ENCODE results near the gene ADARB2.

Gene ADARB2

DNA sequence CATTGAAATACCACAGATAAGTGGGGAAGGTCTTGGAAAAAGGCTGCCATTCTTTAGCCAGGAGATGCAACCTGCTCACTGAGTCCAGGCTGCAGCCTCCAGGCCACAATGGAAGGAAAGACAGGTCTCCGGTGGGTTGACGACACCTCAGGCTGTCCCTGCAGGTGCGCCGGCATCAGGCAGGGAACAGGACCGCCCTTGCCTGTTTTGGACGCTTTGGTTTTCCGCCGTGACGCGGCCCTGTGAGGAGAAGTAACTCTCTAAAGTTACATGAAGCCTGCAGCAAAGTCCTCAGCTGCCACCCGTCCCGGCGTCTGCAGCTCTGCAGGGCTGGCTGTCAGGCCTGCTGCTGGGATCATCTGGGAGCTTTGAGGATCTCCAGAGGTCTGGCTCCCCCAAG lies 534.1 kb downstream of the ADARB2 start:
- DNase-seq (ENCODE audit: low read depth), result no peak

DNA sequence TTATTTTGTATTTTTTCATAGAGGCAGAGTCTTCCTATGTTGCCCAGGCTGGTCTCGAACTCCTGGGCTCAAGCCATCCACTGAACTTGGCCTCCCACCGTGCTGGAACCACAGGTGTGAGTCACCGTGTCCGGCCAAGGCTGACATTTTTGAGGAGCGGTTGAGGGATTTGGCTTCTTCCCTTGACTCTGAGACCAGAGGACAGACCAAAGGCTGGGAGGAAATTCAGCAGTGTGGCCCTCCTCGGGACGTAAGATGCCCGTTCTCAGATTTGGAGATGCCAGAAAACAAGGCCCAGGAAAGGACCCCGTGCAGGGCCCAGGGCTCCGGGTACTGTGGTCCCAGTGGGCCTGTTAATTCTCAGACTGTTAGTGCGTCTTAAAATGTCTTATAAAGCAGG lies 535.0 kb downstream of the ADARB2 start:
- DNase-seq (ENCODE audit: low read depth), result no peak

DNA sequence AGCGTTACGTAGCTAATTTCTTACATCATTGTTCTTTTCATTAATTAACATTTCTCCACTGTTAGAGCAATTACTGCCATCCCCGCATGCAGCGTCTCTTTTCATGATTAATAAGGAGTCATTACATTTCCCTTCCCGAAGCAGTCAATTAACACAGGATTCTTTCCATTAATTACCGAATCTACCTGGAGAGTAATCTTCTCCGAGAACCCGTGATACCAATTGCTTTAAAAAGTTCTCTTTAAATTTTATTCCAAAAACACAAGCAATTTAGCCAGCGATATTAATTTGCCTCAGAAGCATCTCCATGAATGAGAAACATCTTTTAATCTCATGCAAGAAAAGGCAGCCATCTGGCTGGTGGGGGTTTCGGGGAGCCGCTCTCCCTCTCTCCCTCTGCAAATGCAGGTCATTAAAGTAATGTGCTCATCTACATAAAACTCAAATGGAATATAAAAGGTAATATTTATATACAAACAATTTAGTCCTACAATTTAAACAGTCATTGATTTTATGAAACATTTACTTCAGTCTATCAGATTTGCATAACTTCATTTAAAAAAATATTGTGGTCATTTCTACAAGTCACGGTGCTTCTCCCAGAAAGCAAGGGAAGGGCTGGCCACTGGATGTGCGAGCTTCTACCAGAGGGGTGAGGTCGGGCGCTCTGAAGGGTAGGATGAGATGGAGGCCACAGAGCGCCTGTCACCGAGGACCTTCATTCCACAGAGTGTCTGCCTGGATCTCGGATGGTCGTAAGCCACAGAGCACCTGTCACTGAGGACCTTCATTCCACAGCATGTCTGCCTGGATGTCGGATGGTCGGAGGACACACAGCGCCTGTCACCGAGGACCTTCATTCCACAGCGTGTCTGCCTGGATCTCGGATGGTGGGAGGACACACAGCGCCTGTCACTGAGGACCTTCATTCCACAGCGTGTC lies 536.2 kb downstream of the ADARB2 start:
- DNase-seq (ENCODE audit: low read depth), result no peak

DNA sequence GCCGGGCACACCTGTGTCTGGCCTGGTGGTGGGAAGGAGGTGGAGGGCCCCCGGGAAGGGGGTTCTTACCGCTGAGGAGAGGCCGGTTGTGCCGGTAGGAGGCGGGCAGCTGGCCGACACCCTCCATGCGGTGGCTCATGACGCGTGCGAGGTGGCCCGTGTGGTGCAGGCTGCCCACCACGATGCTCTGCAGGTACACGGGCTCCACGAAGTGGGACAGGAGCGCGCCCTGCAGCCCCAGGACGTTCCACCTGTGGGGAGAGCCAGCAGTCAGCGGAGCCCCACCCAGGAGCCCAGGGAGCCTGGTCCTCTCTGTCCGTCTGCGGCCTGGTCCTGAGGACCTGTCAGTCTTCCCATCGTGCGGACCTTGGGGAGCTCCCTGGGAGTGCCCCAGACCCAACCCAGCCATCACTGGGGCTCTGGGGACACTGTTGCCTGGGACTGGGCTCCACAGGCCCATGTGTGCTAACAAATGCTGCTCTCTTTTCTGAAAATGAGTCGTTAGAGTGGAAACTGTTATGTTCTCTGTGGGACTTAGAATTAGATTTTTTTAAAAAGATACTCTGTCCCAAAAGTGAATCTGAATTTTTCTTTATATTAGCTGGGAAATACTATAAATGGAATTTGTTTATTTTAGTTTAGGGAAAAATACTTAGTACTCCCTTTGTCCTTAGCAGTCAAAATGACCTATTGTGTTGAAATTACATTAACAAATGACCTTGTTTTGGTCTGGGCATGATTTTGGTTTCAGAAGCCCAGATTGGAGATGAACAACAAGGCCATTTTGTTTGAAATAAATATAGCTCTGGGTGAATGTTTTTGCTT lies 537.2 kb downstream of the ADARB2 start:
- DNase-seq (ENCODE audit: low read depth), result no peak

DNA sequence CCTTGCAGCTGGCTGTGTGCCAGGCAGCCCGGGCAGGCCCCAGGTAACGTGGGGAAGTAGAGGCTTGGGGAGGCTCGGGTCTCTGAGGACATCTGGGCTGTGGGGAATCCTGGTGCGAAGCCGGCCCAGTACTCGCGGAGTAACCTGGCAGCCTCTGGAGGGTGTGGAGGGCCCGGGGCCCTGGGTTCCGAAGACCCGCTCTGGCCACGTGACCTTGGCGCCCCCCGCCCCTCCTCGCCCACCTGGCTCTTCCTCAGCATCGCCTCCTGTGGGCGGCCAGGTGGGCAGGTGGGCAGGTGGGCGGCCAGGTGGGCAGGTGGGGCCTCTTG lies 538.0 kb downstream of the ADARB2 start:
- DNase-seq (ENCODE audit: low read depth), result no peak

- DNase-seq (ENCODE audit: low read depth), result no peak
Observed at GRCh38 chr10:1198453-1199344, 538.6 kb downstream of the ADARB2 start.

- DNase-seq (ENCODE audit: low read depth), result no peak
Observed at GRCh38 chr10:1197384-1197783, 539.9 kb downstream of the ADARB2 start.

DNA sequence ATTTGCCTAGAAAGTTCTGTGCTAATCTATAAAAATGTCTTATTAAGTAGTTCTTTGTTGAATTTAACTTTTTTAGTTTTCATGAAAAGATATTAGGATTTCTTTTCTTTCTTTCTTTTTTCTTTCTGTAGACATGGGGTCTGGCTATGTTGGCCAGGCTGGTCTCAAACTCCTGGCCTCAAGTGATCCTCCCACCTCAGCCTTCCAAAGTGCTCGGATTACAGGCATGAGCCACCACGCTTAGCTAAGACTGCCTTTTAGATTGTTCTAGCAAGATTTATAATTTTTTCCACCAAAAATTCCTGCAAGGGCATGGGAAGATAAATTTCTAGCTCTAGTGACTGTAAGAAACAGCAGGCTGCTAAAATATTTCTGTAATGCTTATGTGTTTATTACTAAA lies 540.7 kb downstream of the ADARB2 start:
- no peak for DNase-seq (ENCODE audit: low read depth)

DNA sequence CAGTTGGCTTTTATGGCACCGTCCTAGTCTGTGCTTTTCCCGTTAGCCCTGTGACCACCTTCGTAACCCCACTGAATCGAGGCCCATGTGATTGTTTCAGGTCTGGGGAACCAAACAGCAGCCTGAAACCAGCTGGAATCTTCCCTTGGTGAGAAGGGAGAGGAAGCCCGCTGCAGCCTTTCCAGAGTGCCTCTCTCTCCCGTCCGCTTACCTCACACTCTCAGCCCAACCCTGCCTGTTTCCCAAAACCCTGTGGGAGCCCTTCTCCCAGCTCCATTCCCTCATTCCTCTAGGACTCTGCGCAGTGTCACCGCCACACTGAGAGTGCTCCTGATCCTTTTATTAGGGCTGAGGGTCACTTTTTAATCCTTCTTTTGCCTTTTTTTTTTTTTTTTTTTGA lies 541.5 kb downstream of the ADARB2 start:
- DNase-seq (ENCODE audit: low read depth), result no peak

DNA sequence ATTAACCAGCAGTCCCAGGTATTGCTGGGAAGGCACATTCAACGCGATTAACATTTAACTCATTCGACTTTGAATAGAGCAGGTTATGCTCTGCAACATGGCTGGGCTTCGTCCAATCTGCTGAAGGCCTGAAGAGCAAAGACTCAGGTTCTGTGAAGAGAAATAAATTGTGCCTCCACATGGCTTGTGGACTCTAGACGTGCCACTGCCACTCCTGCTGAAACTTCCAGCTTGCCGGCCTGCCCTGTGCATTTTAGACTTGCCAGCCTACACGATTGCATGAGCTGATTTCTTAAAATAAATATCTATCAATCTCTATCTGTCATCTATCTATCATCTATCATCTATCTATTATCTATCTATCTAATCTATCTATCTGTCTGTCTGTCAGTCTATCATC lies 543.2 kb downstream of the ADARB2 start:
- DNase-seq (ENCODE audit: low read depth), result no peak

DNA sequence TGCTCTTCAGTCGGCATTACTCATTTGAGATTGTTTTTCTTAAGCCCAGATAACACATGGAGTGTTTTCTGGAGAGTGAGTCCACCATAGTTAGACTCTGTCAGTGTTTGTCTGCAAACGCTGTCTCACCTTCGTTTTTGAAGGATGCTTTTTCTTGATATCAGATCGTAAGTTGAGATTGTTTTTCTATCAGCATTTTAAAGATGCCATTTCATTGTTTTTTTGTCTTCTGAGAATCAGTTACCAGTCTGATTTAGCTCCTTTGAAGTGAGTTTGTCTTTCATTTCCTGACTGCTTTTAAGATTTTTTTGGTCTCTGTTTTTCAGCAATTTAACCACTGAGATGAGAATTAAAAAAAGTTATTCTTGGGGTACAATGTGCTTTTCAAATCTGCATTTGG lies 543.8 kb downstream of the ADARB2 start:
- DNase-seq (ENCODE audit: low read depth), result no peak

GRCh38 chr10:1191752-1192151 lies 545.6 kb downstream of the ADARB2 start:
- no peak for DNase-seq (ENCODE audit: low read depth)

DNA sequence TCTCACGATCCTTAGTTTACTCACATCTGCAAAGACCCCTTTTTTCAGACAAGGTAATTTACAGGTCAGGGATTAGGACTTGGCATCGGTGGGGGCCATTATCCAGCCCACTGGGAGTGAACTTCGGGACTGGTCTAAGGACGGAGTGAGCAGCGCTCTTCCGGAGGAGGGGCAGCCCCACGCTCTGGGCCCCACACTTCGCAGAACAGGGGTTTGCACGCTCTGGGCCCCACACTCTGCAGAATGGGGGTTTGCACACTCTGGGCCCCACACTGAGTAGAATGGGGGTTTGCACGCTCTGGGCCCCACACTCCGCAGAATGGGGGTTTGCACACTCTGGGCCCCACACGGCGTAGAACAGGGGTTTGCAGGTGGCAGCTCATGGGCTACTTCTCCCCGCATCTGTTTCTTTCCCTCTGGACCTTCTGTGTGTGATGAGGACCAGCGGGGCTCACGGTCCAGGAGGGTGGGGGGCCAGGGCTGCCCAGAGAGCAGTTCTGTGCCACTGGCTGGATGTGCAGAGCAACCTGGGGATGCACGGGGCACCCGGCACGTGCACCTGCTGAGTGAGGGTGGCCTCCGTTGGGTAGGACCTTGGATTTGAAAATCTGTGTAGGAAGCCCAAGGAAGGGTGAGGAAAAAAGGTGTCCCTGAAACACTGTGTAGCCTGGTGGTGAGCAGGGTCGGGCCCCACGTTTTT lies 546.4 kb downstream of the ADARB2 start:
- DNase-seq (ENCODE audit: low read depth), result no peak

DNA sequence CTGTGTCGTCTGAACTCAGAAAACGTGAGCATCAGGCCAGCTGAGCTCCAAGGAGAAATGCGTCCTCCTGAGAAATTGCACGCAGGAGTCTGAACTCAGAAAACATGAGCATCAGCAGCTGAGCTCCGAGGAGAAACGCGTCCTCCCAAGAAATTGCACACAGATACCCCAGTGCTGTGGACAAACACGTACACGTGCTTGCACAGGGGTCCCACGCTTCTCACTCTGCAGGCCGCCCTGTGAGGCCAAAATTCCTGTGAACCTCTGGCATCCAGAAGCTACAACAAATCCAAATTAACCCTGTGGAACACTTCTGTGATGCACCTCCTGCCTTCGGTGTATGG lies 547.3 kb downstream of the ADARB2 start:
- DNase-seq (ENCODE audit: low read depth), result no peak

- DNase-seq (ENCODE audit: low read depth), result no peak
Observed at GRCh38 chr10:1189166-1190051, 547.9 kb downstream of the ADARB2 start.

DNA sequence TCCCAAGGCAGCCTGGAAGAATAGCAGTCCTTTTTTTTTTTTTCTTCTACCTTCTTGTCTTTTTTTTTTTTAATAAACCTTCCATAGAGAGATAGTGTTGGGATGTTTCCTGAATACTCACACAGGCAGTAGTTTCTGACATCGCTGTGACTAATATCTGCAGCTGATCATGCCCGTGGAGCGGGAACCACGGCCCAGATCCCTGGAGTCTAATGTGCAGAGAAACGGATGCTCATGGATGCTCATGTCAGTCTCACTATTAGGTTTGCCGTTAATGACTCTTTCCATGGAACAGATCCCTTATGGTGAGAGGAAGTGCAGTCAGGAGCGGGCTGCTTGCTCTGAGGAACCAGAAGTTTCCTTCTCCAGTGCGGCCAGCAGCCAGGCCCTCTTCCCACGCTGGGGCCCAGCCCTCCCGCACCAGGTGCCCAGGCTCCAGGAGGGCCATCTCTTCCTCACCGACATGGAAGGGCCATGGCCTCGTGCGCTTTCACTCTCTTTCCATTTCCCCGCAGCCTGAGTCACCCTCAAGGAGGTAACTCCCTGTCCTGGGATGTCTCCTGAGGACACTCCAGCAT lies 548.7 kb downstream of the ADARB2 start:
- DNase-seq (ENCODE audit: low read depth), result no peak

- no peak for DNase-seq (ENCODE audit: low read depth)
Observed at GRCh38 chr10:1187855-1188557, 549.3 kb downstream of the ADARB2 start.

- no peak for DNase-seq (ENCODE audit: low read depth)
Observed at GRCh38 chr10:1187151-1187854, 550.0 kb downstream of the ADARB2 start.

DNA sequence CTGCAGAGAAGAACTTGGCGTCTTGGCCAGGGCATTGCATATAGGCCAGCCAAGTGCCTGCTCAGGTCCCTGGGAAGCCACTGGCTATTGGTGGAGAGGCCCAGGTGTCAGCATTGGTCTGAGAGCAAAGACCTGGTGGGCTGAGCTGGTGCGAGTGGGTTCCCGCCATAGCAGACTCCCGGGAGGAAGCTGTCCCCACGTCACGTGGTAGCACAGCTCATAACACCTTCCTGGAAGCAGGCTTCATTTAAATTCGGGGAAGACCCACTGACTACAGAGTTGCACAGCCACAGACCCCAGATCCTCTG lies 550.7 kb downstream of the ADARB2 start:
- no peak for DNase-seq (ENCODE audit: low read depth)

All from stimulated activated CD8-positive, alpha-beta memory T cell treated with anti-CD3 and anti-CD28 coated beads, Interleukin-7, amount 100 ng/mL, for 24 hours (primary cell).